T47D (cell line): ENCODE measurements around the gene TUBG2.
A peak's percentile ranks its signal among the peaks of the same experiment; 100 is the strongest.

Experiments used
- DNase-seq, 2 experiments: peaks; one replicate each; pipeline versions ENCODE4 v3.0.0 to v3.0.0-alpha.2; 2011 to 2012; ENCODE audit warnings: low read depth in 1 of 2, low spot score in 1 of 2
- JUND ChIP-seq: IDR thresholded peaks from 2 replicates; pipeline ENCODE4 v1.6.1; 2012; ENCODE audit warnings: low read depth
- in situ Hi-C: cut with HindIII; loops from 2 replicates; pipeline ENCODE4 v1.10.0; 2016; ENCODE audit warnings: low sequenced_read_pairs, low pct_unique_long_range_greater_than_20kb

TUBG2 gene

DNA sequence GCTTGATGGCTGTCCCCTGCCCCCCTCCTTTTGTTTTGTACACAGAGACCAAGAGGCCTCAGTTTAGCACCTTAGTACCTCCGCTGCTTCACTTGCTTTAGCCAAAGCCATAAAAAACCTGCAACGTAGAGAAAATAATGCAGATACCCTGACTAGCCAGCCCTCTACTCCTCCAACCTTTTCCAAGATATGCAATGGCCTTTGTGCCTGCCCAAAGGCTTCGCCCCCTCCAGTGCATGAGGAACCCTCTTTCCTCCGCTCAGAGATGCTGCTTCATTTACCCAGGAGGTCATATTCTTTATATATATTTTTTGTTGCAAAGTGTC, 40.3 kb downstream of the TUBG2 start:
- in situ Hi-C loops = no loop called here
- DNase-seq = no peak
- no peak for TF ChIP-seq JUND

DNA sequence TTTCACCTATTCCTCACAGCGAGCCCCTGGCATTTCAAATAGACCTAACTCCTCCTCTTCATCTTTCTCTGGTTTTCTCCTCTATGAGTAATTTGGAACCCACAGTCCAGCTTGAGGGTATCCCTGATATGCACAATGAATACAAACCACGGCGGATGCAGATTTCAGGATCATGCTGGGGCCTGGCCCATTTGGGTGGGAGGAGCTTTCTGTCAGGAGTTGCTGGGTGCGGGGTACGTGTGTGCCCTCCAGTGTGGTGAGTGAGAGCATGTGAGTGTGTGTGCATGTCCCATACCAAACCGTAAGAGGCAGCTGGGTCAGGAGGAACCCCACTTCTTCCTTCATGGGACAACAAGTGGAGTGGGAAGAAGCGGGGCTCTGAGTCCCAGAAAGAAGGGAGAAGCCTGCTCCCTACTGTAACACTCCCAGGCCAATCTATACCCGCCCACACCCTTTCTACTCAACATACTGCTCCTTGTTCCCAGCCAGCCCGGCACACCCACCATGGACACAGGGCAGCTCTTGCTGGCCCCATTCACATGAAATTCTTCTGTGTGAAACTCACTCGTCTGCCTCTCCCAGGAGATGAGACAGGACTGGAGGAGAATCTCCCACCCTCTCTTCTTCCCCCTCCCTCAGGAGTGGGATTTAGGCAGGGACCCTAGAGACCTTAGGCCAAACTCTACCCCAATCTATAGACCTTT, 41.7 kb downstream of the TUBG2 start:
- no peak for DNase-seq
- TF ChIP-seq JUND = no peak
- in situ Hi-C loops = no loop called here

DNA sequence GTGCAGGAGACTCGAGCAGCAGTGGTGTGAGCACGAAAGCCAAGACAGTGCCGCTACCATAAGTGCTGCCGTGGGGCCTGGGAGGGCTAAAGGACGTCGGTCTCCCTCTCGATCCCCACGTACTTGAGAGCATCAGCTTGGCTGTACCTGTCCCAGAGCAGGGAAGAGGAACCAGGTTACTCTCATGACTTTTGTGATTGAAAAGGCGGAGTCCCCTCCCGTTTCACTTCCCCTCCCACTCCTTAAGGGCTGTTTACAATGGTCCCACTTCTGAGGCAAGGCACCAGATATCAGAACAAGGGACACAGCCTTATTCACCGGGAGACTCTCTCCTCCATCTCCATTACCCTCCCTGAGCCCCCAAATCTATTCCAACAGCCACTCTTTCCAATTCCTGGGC, 43.4 kb downstream of the TUBG2 start:
- in situ Hi-C loops = no loop called here
- no peak for TF ChIP-seq JUND
- no peak for DNase-seq

DNA sequence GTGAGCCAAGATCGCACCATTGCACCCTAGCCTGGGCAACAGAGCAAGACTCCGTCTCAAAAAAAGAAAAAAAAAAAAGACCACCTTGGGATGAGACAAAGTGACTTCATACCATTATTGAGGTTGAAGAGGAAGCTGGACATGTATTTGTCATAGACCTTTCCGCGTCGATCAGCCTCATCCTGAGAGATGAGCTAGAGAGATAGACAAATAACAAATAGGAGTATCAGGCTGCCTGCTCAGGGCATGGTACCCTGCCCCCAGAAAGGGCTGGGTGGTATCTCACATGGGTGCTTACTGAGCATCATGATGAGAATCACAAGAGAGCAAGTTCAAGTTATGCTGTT, 45.4 kb downstream of the TUBG2 start:
- DNase-seq = no peak
- in situ Hi-C loops = no loop called here
- no peak for TF ChIP-seq JUND

DNA sequence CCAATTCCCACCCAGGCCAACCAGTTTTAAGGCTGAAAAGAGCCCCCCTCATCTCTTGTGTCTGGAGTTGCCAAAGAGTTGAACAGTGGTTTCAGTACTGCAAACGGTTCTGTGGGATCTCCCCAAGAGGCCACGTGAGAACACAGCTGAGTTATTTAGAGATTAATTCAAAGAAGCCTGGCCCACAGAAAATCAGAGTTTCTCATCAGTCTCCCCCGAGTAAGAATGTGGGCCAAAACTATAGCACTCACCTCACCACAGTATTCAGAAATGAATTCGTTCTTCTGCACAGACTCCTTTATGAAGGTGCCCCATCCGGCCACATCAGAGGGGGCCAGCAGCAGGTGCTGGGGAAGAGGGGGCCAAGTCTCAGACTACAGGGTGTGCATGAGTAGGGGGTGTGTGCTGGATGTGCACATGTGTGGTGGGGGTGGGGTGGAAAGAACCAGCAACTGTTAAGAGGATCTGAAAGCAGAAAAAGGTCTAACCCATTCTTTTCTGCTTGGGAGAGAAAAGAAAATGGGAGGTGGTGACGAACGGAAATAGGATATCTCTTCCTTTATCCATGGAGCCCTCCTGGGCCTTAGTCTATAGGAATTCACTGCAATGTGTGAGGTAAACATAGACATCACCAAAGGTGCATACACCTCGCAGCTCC, 45.9 kb downstream of the TUBG2 start:
- no peak for TF ChIP-seq JUND
- in situ Hi-C loops = no loop called here
- DNase-seq = no peak

DNA sequence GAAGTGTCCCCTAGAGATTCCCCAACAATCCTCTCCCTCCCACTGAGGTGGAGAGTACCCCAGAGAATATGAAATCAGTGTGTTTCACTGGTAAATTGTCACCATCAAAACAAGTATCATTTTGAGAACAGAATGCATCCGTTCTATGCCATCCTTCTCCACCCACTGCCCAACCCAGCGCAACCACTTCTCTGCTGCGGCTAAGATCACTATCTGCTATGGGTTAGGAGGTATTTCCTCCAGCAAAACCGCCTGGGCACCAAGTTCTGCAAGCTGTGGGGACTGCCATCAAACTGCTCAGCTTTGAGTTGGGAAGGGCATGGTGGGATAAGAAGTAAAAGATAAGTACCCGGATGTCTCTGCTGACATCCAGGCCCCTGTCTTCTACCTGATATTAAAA, 47.6 kb downstream of the TUBG2 start:
- DNase-seq = peak in 1 of 2 experiments; percentile 83
- no peak for TF ChIP-seq JUND
- in situ Hi-C loops = no loop called here

DNA sequence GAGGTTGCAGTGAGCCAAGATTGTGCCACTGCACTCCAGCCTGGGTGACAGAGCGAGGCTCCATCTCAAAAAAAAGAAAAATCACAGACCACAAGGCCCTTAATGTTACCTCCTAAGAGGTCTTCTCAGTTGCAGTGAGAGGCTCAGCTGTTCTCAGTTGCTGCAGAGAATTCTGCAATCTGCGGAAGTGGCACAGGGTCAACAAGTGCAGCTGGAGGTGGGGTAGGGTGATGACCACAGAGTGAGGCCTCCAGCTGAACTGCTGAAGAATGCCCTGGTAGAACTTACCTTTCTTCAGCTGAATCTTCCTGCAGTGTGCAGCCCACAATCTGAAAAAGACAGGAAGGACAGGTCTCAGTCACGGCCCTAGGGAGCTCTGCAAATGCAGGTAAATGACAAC, 49.5 kb downstream of the TUBG2 start:
- no peak for DNase-seq
- in situ Hi-C loops = no loop called here
- no peak for TF ChIP-seq JUND

DNA sequence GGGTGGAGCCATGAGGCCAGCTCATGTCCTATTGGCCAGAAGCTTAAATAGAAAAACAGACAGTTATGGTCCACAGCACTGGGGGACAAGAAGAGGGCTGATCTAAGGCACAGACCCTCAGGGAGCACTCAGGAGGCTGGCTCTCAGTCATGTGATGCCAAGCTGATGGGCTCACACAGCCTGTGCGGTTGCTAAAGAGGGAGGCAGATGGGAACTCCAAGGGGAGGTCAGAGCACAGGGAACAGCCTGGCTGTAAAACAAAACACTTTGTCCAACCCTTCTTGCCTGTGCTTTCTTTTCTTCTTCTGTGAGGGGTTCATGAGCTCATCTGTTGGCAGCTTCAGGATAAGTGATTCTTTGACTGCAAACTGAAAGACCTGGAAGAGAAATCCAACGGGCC, 50.5 kb downstream of the TUBG2 start:
- TF ChIP-seq JUND = no peak
- in situ Hi-C loops = no loop called here
- DNase-seq = no peak
